Measurements from ENCODE around the gene RSPH3. TPM values are rescaled to one million over a fixed set of nuclear protein-coding genes. Genes with fewer than 3 reads are reported as not detected.
"Not testable (repeated sequence)": the region's sequence is repeated elsewhere in the genome, so short reads cannot be mapped to it uniquely, and the experiment has no call there.

Gene RSPH3
- total and polyA plus RNA-seq, 11 donors: 3.4 to 13.2 (median 9.4) TPM

GRCh38 chr6:159035891-159036290 is 35.9 kb upstream of the RSPH3 start:
- H3K27ac ChIP-seq: no peak overlapping the region
- peaks cover 0 to 53% (median 0%) of the 10 kb centered on the region in 9 donors for H3K36me3 ChIP-seq
- H3K4me3 ChIP-seq: no peak overlapping the region
- ATAC-seq (no peak), DNase-seq (no peak)
- TF ChIP-seq, protein P1, sequence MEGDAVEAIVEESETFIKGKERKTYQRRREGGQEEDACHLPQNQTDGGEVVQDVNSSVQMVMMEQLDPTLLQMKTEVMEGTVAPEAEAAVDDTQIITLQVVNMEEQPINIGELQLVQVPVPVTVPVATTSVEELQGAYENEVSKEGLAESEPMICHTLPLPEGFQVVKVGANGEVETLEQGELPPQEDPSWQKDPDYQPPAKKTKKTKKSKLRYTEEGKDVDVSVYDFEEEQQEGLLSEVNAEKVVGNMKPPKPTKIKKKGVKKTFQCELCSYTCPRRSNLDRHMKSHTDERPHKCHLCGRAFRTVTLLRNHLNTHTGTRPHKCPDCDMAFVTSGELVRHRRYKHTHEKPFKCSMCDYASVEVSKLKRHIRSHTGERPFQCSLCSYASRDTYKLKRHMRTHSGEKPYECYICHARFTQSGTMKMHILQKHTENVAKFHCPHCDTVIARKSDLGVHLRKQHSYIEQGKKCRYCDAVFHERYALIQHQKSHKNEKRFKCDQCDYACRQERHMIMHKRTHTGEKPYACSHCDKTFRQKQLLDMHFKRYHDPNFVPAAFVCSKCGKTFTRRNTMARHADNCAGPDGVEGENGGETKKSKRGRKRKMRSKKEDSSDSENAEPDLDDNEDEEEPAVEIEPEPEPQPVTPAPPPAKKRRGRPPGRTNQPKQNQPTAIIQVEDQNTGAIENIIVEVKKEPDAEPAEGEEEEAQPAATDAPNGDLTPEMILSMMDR (IDR thresholded peaks at IDR 0.05): no peak
- no peak for TF ChIP-seq POLR2A (IDR thresholded peaks at IDR 0.05)
- H3K4me1 ChIP-seq: peaks cover 0 to 68% (median 0%) of the 10 kb centered on the region in 12 donors
- H3K9me3 ChIP-seq: no peaks in the 10 kb centered on the region
- H3K27me3 ChIP-seq: no peaks in the 10 kb centered on the region
- WGBS, 4 donors: 90 to 92% (median 90%) methylated on average over 12 to 17 of the region's 17 CpGs
- intact Hi-C loops (cut with DNase I): no loop called here

DNA sequence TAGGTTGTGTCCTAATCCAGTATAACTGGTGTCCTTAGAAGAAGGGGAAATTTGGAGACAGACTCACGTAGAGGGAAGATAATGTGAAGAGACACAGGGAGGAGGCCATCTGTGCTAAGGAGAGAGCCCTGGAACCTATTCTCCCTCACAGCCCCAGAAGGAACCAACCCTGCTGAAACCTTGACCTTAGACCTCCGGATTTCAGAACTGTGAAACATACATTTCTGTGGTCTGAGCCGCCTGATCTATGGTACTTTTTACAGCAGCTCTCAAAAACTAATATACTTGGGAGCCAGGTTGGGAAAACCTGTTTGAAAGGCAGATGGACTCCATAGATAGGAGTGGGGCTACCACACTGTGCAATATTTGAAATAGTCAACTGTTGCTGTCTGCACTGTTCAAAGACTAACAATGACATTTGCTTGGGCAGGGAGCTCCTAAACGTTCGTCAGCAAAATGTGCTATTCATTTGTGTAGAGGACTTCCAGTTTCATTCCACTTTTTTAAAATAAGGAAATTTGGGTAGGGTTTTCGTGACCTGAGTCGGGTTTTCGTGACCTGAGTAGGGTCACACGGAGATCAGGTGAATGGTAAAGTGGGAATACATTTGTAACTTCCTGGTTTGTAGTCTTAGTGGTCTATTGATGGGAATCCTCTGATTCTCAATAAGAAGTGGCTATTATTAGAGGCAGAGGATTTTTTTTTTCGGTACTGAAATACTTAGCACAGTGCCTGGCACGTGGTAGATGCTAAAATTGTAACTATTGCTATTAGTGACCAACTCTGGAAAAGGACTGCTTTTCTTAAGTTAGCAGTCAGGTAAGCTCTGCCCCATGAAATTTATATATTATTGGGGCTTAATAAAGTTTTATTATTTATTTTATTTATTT is 33.4 kb upstream of the RSPH3 start:
- peaks cover 0 to 34% (median 0%) of the 10 kb centered on the region in 9 donors for H3K36me3 ChIP-seq
- no peaks in the 10 kb centered on the region for H3K9me3 ChIP-seq
- 85 to 88% (median 87%) methylated on average over 11 of the region's 11 CpGs for WGBS, 4 donors
- ATAC-seq: no peak
- intact Hi-C loops (cut with DNase I): no loop called here
- DNase-seq: no peak
- TF ChIP-seq, protein P1 (IDR thresholded peaks at IDR 0.05): no peak
- no peak for TF ChIP-seq POLR2A (IDR thresholded peaks at IDR 0.05)
- peak overlapping the region in 1 of 12 donors; percentile 66 for H3K27ac ChIP-seq
- no peak overlapping the region for H3K4me3 ChIP-seq
- peaks cover 0 to 43% (median 0%) of the 10 kb centered on the region in 12 donors for H3K4me1 ChIP-seq
- no peaks in the 10 kb centered on the region for H3K27me3 ChIP-seq

DNA sequence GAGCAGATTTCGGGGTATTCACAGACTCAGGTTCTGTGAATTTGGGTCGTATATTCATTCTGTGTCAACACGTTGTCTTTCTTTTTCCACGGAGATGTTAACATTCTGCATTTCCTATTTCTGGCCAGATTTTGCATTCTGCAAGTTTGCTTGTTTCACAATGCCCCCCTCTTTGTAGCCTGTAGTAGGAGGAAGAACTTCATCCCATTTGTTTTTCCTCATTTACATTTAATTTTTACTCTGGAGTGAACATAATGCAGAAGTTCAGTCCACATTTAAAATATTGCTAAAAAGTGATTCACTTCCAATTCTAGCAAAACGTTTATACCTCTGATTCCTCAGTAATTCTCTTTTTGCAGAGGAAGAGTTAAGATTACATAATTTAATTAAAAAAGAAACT is 31.8 kb upstream of the RSPH3 start:
- Histone ChIP-seq H3K4me3 (peak overlapping the region in 1 of 12 donors; percentile 1), H3K9me3 (no peaks in the 10 kb centered on the region), H3K4me1 (peaks cover 0 to 30% (median 0%) of the 10 kb centered on the region in 12 donors), H3K36me3 (peaks cover 0 to 18% (median 0%) of the 10 kb centered on the region in 9 donors), H3K27ac (peak overlapping the region in 1 of 12 donors; percentile 66), H3K27me3 (no peaks in the 10 kb centered on the region)
- ATAC-seq: no peak
- intact Hi-C loops (cut with DNase I): no loop called here
- DNase-seq: no peak
- TF ChIP-seq, protein P1 (IDR thresholded peaks at IDR 0.05): no peak
- no peak for TF ChIP-seq POLR2A (IDR thresholded peaks at IDR 0.05)
- 79 to 84% (median 82%) methylated on average over 5 of the region's 5 CpGs for WGBS, 4 donors

- no peak for TF ChIP-seq POLR2A (IDR thresholded peaks at IDR 0.05)
- TF ChIP-seq, protein P1 (IDR thresholded peaks at IDR 0.05): no peak
- Histone ChIP-seq H3K9me3 (peaks cover 0 to 12% (median 6%) of the 10 kb centered on the region in 12 donors), H3K27ac (no peak overlapping the region), H3K4me3 (no peak overlapping the region), H3K4me1 (peaks cover 0 to 20% (median 0%) of the 10 kb centered on the region in 12 donors), H3K36me3 (peaks cover 0 to 1% (median 0%) of the 10 kb centered on the region in 9 donors), H3K27me3 (no peaks in the 10 kb centered on the region)
- ATAC-seq (no peak), DNase-seq (no peak)
- intact Hi-C loops (cut with DNase I): no loop called here
- WGBS, 4 donors: 85 to 91% (median 90%) methylated on average over 2 of the region's 2 CpGs
Measured at GRCh38 chr6:159030168-159030567, 30.2 kb upstream of the RSPH3 start.

DNA sequence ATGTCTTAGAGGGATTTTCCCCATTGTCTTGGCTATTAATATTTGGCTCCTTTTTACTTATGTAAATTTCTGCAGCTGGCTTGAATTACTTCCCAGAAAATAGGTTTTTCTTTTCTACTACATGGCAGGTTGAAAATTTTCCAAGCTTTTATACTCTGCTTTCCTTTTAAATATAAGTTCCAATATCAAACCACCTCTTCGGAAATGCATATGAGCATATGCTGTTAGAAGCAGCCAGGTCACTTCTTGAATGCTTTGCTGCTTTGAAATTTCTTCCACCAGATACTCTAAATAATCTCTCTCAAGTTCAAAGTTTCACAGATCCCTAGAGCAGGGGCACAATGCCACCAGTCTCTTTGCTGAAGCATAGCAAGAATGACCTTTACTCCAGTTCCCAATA is 25.2 kb upstream of the RSPH3 start:
- intact Hi-C loops (cut with DNase I); H3K4me1 ChIP-seq; ATAC-seq; H3K36me3 ChIP-seq; H3K27me3 ChIP-seq; DNase-seq; H3K27ac ChIP-seq; H3K4me3 ChIP-seq: not testable (repeated sequence)
- peaks cover 0 to 37% (median 15%) of the 10 kb centered on the region in 12 donors for H3K9me3 ChIP-seq
- WGBS, 4 donors: 95 to 100% (median 98%) methylated on average over 1 of the region's 1 CpG
